WTC11 (cell line): Measurements from ENCODE around the gene MED27. TPM values are rescaled to one million over a fixed set of nuclear protein-coding genes. Genes with fewer than 3 reads are reported as not detected.
A peak's percentile ranks its signal among the peaks of the same experiment; 100 is the strongest.

ENCODE experiments used
- ATAC-seq: fragments of 200-7000 bp; cut with Tn5 transposase; 2 replicates; pipeline ENCODE4 v1.10.0; 2021; ENCODE audit warnings: mild to moderate bottlenecking, moderate library complexity
- Bru-seq: library from RNA; stranded (reverse); fragments of 400-500 nt; gene quantifications from one replicate; lab custom pipeline; 2021; lab: Mats Ljungman, UMichigan
- CTCF ChIA-PET: fragments of 300-600 bp; sonication (Branson Sonifier 250); formaldehyde crosslinking; loops from one replicate; lab custom pipeline; 2021; ENCODE audit warnings: antibody characterized with exemption; lab: Charles Lee
- POLR2A ChIA-PET: fragments of 350-600 bp; sonication (Branson Sonifier 250); formaldehyde crosslinking; loops from one replicate; lab custom pipeline; 2021; ENCODE audit warnings: antibody characterized with exemption; lab: Charles Lee
- DNase-seq: peaks from one replicate; pipeline ENCODE4 v3.0.0; 2021; ENCODE audit warnings: low spot score
- H3K27ac Mint-ChIP-seq: 2 replicates; pipeline ENCODE4 v1.8.0; 2021; ENCODE audit warnings: mixed read lengths
- H3K27me3 Mint-ChIP-seq: 2 replicates; pipeline ENCODE4 v1.8.0; 2021; ENCODE audit warnings: low read depth, mild to moderate bottlenecking, moderate library complexity, mixed read lengths
- H3K36me3 Mint-ChIP-seq: 2 replicates; pipeline ENCODE4 v1.8.0; 2021; ENCODE audit warnings: mixed read lengths
- H3K4me1 Mint-ChIP-seq: 2 replicates; pipeline ENCODE4 v1.8.0; 2022; ENCODE audit warnings: mixed read lengths
- H3K4me3 Mint-ChIP-seq: 2 replicates; pipeline ENCODE4 v1.8.0; 2021; ENCODE audit warnings: mild to moderate bottlenecking, moderate library complexity, mixed read lengths
- H3K9me3 Mint-ChIP-seq: 2 replicates; pipeline ENCODE4 v1.8.0; 2021; ENCODE audit warnings: mixed read lengths
- ATF1 ChIP-seq: sonication (generic); formaldehyde crosslinking; IDR thresholded peaks from 2 replicates; pipeline ENCODE4 v1.8.1; 2023; ENCODE audit warnings: mild to moderate bottlenecking, moderate library complexity, missing genetic modification reagents
- CREM ChIP-seq: sonication (generic); formaldehyde crosslinking; IDR thresholded peaks from 2 replicates; pipeline ENCODE4 v1.8.1; 2022; ENCODE audit warnings: mild to moderate bottlenecking, missing genetic modification reagents, moderate library complexity
- EMX1 ChIP-seq: fragments of 250-450 bp; sonication (Bioruptor Pico); IDR thresholded peaks from 2 replicates; pipeline ENCODE4 v1.8.0; 2021; ENCODE audit warnings: mild to moderate bottlenecking
- FOXK1 ChIP-seq: sonication (generic); formaldehyde crosslinking; IDR thresholded peaks from 2 replicates; pipeline ENCODE4 v1.8.0; 2022; ENCODE audit warnings: mild to moderate bottlenecking, moderate library complexity, missing genetic modification reagents
- GABPB1 ChIP-seq: sonication (generic); formaldehyde crosslinking; IDR thresholded peaks from 2 replicates; pipeline ENCODE4 v1.8.1; 2023; ENCODE audit warnings: mild to moderate bottlenecking, missing genetic modification reagents
- MXD4 ChIP-seq: fragments of 250-450 bp; sonication (Bioruptor Pico); IDR thresholded peaks from 2 replicates; pipeline ENCODE4 v1.8.0; 2021; ENCODE audit warnings: mild to moderate bottlenecking, moderate library complexity, borderline replicate concordance
- NR2C2 ChIP-seq: sonication (generic); formaldehyde crosslinking; IDR thresholded peaks from 2 replicates; pipeline ENCODE4 v1.8.0; 2022; ENCODE audit warnings: mild to moderate bottlenecking, missing genetic modification reagents
- SP1 ChIP-seq: sonication (generic); formaldehyde crosslinking; conservative IDR thresholded peaks from 2 replicates; pipeline ENCODE4 v1.8.1; 2022; ENCODE audit warnings: missing genetic modification reagents
- ZNF232 ChIP-seq: sonication (generic); formaldehyde crosslinking; IDR thresholded peaks from 2 replicates; pipeline ENCODE4 v1.8.0; 2022; ENCODE audit warnings: mild to moderate bottlenecking, missing genetic modification reagents
- ZNF317 ChIP-seq: sonication (generic); formaldehyde crosslinking; IDR thresholded peaks from 2 replicates; pipeline ENCODE4 v1.8.1; 2023; ENCODE audit warnings: low read depth, mild to moderate bottlenecking, moderate library complexity, missing genetic modification reagents, borderline replicate concordance
- ZNF423 ChIP-seq: fragments of 250-450 bp; sonication (Bioruptor Pico); IDR thresholded peaks from 2 replicates; pipeline ENCODE4 v2.1.2; 2022; ENCODE audit warnings: mild to moderate bottlenecking, moderate library complexity
- long read RNA-seq, 3 experiments: library from RNA in 1 of 3; library from capped mRNA in 1 of 3; library from polyadenylated mRNA in 1 of 3; unstranded in 2 of 3; stranded (forward) in 1 of 3; transcript quantifications; one replicate each; pipeline ENCODE4 v2.0.0, GENCODE V29; 2021
- total RNA-seq: library from RNA; stranded (reverse); gene quantifications from 3 replicates; pipeline ENCODE4 v1.2.3, GENCODE V29; 2021
- TF ChIP-seq, protein P1 (sequence below): sonication (generic); formaldehyde crosslinking; IDR thresholded peaks from 2 replicates; pipeline ENCODE4 v1.8.0; 2022; ENCODE audit warnings: missing genetic modification reagents
- TF ChIP-seq, protein P2 (sequence below): sonication (generic); formaldehyde crosslinking; IDR thresholded peaks from 2 replicates; pipeline ENCODE4 v1.8.1; 2023; ENCODE audit warnings: mild to moderate bottlenecking, missing genetic modification reagents
- TF ChIP-seq, protein P3 (sequence below): sonication (generic); formaldehyde crosslinking; IDR thresholded peaks from 2 replicates; pipeline ENCODE4 v1.8.1; 2023; ENCODE audit warnings: mild to moderate bottlenecking, moderate library complexity, missing genetic modification reagents
- TF ChIP-seq, protein P4 (sequence below): fragments of 250-450 bp; sonication (Bioruptor Pico); IDR thresholded peaks from 2 replicates; pipeline ENCODE4 v2.1.2; 2022; ENCODE audit warnings: mild to moderate bottlenecking, moderate library complexity
- TF ChIP-seq, protein P5 (sequence below): fragments of 250-450 bp; sonication (Bioruptor Pico); IDR thresholded peaks from 2 replicates; pipeline ENCODE4 v1.8.0; 2021; ENCODE audit warnings: mild to moderate bottlenecking
- TF ChIP-seq, protein P6 (sequence below): sonication (generic); formaldehyde crosslinking; IDR thresholded peaks from 2 replicates; pipeline ENCODE4 v1.8.1; 2023; ENCODE audit warnings: mild to moderate bottlenecking, missing genetic modification reagents, moderate library complexity
- TF ChIP-seq, protein P7 (sequence below): sonication (generic); formaldehyde crosslinking; IDR thresholded peaks from 2 replicates; pipeline ENCODE4 v1.8.0; 2023; ENCODE audit warnings: mild to moderate bottlenecking, missing genetic modification reagents

MED27 gene, protein sequence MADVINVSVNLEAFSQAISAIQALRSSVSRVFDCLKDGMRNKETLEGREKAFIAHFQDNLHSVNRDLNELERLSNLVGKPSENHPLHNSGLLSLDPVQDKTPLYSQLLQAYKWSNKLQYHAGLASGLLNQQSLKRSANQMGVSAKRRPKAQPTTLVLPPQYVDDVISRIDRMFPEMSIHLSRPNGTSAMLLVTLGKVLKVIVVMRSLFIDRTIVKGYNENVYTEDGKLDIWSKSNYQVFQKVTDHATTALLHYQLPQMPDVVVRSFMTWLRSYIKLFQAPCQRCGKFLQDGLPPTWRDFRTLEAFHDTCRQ
- total RNA-seq (26.6 to 27.9 TPM (median 27.5 TPM) in 3 replicates), Bru-seq, nascent RNA (percentile 71 among the genes with signal in this experiment)
- long read RNA-seq, experiment 1, transcript MED27-201 (8 exons, 1,431 nt), result major isoform, 108 of 135 reads
- long read RNA-seq, experiment 1, partial matches to known transcripts, result 9 of 135 reads
- long read RNA-seq, experiment 1, other reads (novel, unspliced or antisense), result 15 of 135 reads
- long read RNA-seq, experiment 2, transcript MED27-201 (8 exons, 1,431 nt), result major isoform, 27 of 40 reads
- long read RNA-seq, experiment 2, partial matches to known transcripts, result 8 of 40 reads
- long read RNA-seq, experiment 2, other reads (novel, unspliced or antisense), result 5 of 40 reads
- long read RNA-seq, experiment 3, transcript MED27-201 (8 exons, 1,431 nt), result major isoform, 140 of 147 reads
- long read RNA-seq, experiment 3, partial matches to known transcripts, result 2 of 147 reads
- long read RNA-seq, experiment 3, other reads (novel, unspliced or antisense), result 3 of 147 reads

DNA sequence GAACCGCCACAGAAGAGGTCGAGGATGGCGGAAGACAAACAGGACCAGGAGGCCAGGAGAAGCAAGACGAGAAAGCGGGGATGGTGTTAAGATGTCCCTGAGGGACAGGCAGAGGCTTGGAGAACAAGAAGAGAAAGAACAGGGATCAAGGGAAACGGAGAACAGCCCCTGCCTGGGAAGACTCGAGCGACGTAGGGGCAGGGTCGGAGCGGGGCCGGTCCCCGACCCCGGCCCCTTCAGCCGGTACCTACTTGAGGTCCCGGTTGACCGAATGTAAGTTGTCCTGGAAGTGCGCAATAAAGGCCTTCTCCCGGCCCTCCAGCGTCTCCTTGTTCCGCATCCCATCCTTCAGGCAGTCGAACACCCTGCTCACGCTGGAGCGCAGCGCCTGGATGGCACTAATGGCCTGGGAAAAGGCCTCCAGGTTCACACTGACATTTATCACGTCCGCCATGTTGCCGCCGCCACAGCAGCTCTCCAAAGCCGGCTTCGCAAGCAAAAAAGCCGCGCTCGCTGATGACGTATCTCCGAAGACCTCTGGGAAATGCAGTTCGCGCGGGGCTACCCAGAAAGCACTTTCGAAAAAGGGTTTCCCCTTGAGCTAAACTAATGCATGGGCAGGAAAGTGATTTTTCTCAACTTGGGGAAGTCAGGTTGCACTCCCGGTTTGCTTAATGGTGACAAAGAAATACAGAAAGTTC, at the start of gene MED27:
TSS of gene MED27 (minus strand) at position 477 of the 701 bp plus-strand sequence. CDS start at position 454, 23 bp downstream.
- CTCF ChIA-PET, result interaction anchor here (1.0 kb wide), 1 partner anchor 157 kb away, joined by 4 read pairs; no protein-coding TSS in a partner anchor
- POLR2A ChIA-PET, result no interaction called here
- no peak for TF ChIP-seq ZNF317
- peak; percentile 44; the same call in 1 of the 2 replicates for TF ChIP-seq SP1 (CRISPR knock-in tag)
- no peak for TF ChIP-seq NR2C2 (CRISPR knock-in tag)
- no peak for TF ChIP-seq MXD4 (CRISPR knock-in tag)
- peak; percentile 76; the same call in 1 of the 2 replicates for TF ChIP-seq FOXK1
- peak; percentile 39; the same call in 1 of the 2 replicates for TF ChIP-seq ATF1 (CRISPR knock-in tag)
- no peak for TF ChIP-seq EMX1 (CRISPR knock-in tag)
- TF ChIP-seq, protein P1, sequence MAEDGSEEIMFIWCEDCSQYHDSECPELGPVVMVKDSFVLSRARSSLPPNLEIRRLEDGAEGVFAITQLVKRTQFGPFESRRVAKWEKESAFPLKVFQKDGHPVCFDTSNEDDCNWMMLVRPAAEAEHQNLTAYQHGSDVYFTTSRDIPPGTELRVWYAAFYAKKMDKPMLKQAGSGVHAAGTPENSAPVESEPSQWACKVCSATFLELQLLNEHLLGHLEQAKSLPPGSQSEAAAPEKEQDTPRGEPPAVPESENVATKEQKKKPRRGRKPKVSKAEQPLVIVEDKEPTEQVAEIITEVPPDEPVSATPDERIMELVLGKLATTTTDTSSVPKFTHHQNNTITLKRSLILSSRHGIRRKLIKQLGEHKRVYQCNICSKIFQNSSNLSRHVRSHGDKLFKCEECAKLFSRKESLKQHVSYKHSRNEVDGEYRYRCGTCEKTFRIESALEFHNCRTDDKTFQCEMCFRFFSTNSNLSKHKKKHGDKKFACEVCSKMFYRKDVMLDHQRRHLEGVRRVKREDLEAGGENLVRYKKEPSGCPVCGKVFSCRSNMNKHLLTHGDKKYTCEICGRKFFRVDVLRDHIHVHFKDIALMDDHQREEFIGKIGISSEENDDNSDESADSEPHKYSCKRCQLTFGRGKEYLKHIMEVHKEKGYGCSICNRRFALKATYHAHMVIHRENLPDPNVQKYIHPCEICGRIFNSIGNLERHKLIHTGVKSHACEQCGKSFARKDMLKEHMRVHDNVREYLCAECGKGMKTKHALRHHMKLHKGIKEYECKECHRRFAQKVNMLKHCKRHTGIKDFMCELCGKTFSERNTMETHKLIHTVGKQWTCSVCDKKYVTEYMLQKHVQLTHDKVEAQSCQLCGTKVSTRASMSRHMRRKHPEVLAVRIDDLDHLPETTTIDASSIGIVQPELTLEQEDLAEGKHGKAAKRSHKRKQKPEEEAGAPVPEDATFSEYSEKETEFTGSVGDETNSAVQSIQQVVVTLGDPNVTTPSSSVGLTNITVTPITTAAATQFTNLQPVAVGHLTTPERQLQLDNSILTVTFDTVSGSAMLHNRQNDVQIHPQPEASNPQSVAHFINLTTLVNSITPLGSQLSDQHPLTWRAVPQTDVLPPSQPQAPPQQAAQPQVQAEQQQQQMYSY (CRISPR knock-in tag), result no peak
- peak; percentile 98 for TF ChIP-seq CREM
- TF ChIP-seq, protein P2, sequence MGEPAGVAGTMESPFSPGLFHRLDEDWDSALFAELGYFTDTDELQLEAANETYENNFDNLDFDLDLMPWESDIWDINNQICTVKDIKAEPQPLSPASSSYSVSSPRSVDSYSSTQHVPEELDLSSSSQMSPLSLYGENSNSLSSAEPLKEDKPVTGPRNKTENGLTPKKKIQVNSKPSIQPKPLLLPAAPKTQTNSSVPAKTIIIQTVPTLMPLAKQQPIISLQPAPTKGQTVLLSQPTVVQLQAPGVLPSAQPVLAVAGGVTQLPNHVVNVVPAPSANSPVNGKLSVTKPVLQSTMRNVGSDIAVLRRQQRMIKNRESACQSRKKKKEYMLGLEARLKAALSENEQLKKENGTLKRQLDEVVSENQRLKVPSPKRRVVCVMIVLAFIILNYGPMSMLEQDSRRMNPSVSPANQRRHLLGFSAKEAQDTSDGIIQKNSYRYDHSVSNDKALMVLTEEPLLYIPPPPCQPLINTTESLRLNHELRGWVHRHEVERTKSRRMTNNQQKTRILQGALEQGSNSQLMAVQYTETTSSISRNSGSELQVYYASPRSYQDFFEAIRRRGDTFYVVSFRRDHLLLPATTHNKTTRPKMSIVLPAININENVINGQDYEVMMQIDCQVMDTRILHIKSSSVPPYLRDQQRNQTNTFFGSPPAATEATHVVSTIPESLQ (CRISPR knock-in tag), result no peak
- TF ChIP-seq ZNF423 (CRISPR knock-in tag), result no peak
- TF ChIP-seq, protein P3, sequence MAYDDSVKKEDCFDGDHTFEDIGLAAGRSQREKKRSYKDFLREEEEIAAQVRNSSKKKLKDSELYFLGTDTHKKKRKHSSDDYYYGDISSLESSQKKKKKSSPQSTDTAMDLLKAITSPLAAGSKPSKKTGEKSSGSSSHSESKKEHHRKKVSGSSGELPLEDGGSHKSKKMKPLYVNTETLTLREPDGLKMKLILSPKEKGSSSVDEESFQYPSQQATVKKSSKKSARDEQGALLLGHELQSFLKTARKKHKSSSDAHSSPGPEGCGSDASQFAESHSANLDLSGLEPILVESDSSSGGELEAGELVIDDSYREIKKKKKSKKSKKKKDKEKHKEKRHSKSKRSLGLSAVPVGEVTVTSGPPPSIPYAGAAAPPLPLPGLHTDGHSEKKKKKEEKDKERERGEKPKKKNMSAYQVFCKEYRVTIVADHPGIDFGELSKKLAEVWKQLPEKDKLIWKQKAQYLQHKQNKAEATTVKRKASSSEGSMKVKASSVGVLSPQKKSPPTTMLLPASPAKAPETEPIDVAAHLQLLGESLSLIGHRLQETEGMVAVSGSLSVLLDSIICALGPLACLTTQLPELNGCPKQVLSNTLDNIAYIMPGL (CRISPR knock-in tag), result 0 out of 2 replicates have a peak, but pooled peaks have one; percentile 21
- TF ChIP-seq, protein P4, sequence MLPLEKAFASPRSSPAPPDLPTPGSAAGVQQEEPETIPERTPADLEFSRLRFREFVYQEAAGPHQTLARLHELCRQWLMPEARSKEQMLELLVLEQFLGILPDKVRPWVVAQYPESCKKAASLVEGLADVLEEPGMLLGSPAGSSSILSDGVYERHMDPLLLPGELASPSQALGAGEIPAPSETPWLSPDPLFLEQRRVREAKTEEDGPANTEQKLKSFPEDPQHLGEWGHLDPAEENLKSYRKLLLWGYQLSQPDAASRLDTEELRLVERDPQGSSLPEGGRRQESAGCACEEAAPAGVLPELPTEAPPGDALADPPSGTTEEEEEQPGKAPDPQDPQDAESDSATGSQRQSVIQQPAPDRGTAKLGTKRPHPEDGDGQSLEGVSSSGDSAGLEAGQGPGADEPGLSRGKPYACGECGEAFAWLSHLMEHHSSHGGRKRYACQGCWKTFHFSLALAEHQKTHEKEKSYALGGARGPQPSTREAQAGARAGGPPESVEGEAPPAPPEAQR (CRISPR knock-in tag), result no peak
- TF ChIP-seq, protein P5, sequence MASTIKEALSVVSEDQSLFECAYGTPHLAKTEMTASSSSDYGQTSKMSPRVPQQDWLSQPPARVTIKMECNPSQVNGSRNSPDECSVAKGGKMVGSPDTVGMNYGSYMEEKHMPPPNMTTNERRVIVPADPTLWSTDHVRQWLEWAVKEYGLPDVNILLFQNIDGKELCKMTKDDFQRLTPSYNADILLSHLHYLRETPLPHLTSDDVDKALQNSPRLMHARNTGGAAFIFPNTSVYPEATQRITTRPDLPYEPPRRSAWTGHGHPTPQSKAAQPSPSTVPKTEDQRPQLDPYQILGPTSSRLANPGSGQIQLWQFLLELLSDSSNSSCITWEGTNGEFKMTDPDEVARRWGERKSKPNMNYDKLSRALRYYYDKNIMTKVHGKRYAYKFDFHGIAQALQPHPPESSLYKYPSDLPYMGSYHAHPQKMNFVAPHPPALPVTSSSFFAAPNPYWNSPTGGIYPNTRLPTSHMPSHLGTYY (CRISPR knock-in tag), result no peak
- no peak for TF ChIP-seq ZNF232 (CRISPR knock-in tag)
- 0 out of 2 replicates have a peak, but pooled peaks have one; percentile 25 for TF ChIP-seq GABPB1 (CRISPR knock-in tag)
- TF ChIP-seq, protein P6, sequence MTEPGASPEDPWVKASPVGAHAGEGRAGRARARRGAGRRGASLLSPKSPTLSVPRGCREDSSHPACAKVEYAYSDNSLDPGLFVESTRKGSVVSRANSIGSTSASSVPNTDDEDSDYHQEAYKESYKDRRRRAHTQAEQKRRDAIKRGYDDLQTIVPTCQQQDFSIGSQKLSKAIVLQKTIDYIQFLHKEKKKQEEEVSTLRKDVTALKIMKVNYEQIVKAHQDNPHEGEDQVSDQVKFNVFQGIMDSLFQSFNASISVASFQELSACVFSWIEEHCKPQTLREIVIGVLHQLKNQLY (CRISPR knock-in tag), result no peak
- TF ChIP-seq, protein P7, sequence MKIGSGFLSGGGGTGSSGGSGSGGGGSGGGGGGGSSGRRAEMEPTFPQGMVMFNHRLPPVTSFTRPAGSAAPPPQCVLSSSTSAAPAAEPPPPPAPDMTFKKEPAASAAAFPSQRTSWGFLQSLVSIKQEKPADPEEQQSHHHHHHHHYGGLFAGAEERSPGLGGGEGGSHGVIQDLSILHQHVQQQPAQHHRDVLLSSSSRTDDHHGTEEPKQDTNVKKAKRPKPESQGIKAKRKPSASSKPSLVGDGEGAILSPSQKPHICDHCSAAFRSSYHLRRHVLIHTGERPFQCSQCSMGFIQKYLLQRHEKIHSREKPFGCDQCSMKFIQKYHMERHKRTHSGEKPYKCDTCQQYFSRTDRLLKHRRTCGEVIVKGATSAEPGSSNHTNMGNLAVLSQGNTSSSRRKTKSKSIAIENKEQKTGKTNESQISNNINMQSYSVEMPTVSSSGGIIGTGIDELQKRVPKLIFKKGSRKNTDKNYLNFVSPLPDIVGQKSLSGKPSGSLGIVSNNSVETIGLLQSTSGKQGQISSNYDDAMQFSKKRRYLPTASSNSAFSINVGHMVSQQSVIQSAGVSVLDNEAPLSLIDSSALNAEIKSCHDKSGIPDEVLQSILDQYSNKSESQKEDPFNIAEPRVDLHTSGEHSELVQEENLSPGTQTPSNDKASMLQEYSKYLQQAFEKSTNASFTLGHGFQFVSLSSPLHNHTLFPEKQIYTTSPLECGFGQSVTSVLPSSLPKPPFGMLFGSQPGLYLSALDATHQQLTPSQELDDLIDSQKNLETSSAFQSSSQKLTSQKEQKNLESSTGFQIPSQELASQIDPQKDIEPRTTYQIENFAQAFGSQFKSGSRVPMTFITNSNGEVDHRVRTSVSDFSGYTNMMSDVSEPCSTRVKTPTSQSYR (CRISPR knock-in tag), result no peak

More for the DNA sequence above, at the start of gene MED27:
- Mint-ChIP-seq H3K27me3 (no peaks in the 10 kb centered on the region; the same call in 1 of the 2 replicates), H3K27ac (peak within 1 kb of the TSS; percentile 88), H3K4me3 (peak within 1 kb of the TSS; percentile 95), H3K4me1 (peaks cover 17% of the 10 kb centered on the region), H3K9me3 (no peaks in the 10 kb centered on the region), H3K36me3 (peaks cover 3% of the 10 kb centered on the region)
- DNase-seq, result peak; percentile 93
- peak; percentile 96 for ATAC-seq
